Activated naive CD4-positive, alpha-beta T cell treated with anti-CD3 and anti-CD28 coated beads, Interleukin-2, amount 10 ng/mL, durations not matched to agents 7 days and 5 days (primary cell): ENCODE results near the gene TSHZ2.
"Not testable (repeated sequence)": the region's sequence is repeated elsewhere in the genome, so short reads cannot be mapped to it uniquely, and the experiment has no call there.

Source experiments
- CTCF ChIA-PET: fragments of 350-600 bp; sonication (Branson Sonifier 250); formaldehyde crosslinking; loops from one replicate; lab custom pipeline; 2021; ENCODE audit warnings: antibody characterized with exemption; lab: Charles Lee
- DNase-seq: peaks from one replicate; pipeline ENCODE4 v3.0.0-alpha.2; 2020
- H3K27ac Mint-ChIP-seq: one replicate; pipeline ENCODE4 v1.8.0; 2021; ENCODE audit warnings: mild to moderate bottlenecking, moderate library complexity, mixed read lengths
- H3K27me3 Mint-ChIP-seq: one replicate; pipeline ENCODE4 v1.8.0; 2021; ENCODE audit warnings: mild to moderate bottlenecking, mixed read lengths
- H3K36me3 Mint-ChIP-seq: one replicate; pipeline ENCODE4 v1.8.0; 2021; ENCODE audit warnings: mixed read lengths
- H3K4me1 Mint-ChIP-seq: one replicate; pipeline ENCODE4 v1.8.0; 2021; ENCODE audit warnings: mixed read lengths
- H3K4me3 Mint-ChIP-seq: one replicate; pipeline ENCODE4 v1.8.0; 2021; ENCODE audit warnings: mild to moderate bottlenecking, moderate library complexity, mixed read lengths
- H3K9me3 Mint-ChIP-seq: one replicate; pipeline ENCODE4 v1.8.0; 2021; ENCODE audit warnings: mixed read lengths

TSHZ2 gene

DNA sequence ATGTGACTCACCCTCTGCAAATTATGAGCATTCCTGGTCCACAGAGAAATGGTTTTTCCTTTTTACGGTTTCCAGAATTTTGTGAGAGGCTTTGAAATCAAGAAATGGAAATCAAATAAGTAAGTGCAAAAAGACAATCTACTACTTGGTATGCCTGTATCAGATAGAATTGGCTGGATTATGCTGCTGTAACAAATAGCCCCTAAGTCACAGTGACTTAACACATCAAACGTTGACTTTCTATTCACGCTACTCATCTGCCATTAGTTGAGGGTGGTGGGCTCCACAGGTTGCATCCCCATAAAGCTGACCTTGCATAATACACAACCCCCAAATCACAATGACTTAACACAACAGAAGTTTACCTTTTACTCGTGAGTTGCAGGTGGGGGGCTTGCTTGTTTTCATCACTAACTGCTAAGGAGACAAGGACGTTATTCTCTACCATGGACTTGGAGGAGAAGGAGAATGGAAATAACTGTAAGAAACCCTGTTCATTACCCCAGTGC, 44.4 kb downstream of the TSHZ2 start:
- Mint-ChIP-seq H3K27me3 (no peaks in the 10 kb centered on the region), H3K4me1 (peaks cover 36% of the 10 kb centered on the region), H3K27ac (no peak overlapping the region), H3K36me3 (peaks cover 33% of the 10 kb centered on the region), H3K9me3 (peaks cover 22% of the 10 kb centered on the region), H3K4me3 (no peak overlapping the region)
- DNase-seq, result no peak
- CTCF ChIA-PET, result no interaction called here

DNA sequence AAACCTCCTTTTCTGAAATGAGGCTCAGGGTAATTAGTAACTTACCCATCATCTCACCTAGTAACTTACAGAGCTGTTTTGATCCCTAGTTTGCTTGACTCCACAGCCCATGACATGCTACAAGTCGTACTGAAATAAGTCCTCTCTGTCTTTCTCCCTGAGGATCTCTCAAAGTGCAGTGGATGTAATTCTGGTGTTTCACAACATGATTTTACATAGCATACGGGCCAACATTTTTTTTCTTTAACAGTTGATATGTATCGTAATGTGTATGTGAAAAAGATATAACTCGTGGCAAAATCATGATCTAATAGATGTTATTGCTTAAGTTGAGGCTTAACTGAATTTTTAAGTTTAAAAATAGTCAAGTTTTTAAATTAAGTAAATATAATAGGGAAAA, 45.0 kb downstream of the TSHZ2 start:
- H3K27ac Mint-ChIP-seq, result no peak overlapping the region
- peaks cover 33% of the 10 kb centered on the region for H3K36me3 Mint-ChIP-seq
- H3K4me3 Mint-ChIP-seq, result no peak overlapping the region
- no peaks in the 10 kb centered on the region for H3K27me3 Mint-ChIP-seq
- DNase-seq, result no peak
- peaks cover 42% of the 10 kb centered on the region for H3K4me1 Mint-ChIP-seq
- CTCF ChIA-PET, result no interaction called here
- peaks cover 22% of the 10 kb centered on the region for H3K9me3 Mint-ChIP-seq

DNA sequence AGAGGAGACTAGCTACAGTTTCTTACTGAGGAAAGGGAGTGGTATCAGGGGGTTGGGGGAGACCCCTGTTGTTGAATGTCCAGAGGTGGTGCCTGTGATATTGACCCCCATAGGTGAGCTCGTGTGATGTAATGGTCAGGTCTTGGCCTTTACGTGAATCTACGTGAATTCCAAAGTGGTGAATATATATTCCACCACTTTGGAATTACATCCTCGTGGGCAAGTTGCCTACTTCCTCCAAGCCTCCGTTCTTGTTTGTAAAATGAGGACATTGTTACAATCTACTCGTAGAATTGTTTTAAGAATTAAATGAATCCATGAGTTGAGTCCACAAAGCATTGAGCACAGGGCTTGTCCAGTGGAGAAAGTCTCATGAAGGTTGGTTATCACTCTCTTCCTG, 47.3 kb downstream of the TSHZ2 start:
- peaks cover 23% of the 10 kb centered on the region for H3K36me3 Mint-ChIP-seq
- no peak for DNase-seq
- peaks cover 55% of the 10 kb centered on the region for H3K4me1 Mint-ChIP-seq
- H3K4me3 Mint-ChIP-seq, result no peak overlapping the region
- CTCF ChIA-PET, result interaction anchor here (0.8 to 2.0 kb wide), 2 partner anchors 17 to 61 kb away, joined by 3 to 5 read pairs; no protein-coding TSS in a partner anchor
- no peak overlapping the region for H3K27ac Mint-ChIP-seq
- no peaks in the 10 kb centered on the region for H3K27me3 Mint-ChIP-seq
- peaks cover 13% of the 10 kb centered on the region for H3K9me3 Mint-ChIP-seq

DNA sequence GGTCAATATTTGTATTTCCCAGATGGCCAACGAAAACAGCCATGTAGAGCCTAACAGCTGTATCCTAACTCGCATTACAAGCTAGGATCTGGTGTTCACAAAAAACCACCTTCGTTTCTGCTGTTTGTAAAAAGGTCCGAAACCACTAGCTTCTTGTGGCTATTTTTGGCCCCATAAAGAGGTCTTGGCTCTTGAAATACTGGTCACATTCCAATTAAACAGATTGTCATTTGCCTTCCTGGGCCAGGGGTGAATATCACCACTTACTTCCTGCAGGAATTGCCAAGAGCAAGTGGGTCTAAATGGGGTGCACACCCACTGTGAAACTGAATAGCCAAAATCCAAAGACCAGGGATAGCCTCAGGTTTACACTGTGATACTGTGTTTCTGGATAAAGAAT, 48.2 kb downstream of the TSHZ2 start:
- CTCF ChIA-PET, result interaction anchor here (0.6 to 1.2 kb wide), 3 partner anchors 16 to 708 kb away, joined by 3 to 4 read pairs (median 3); no protein-coding TSS in a partner anchor
- no peaks in the 10 kb centered on the region for H3K27me3 Mint-ChIP-seq
- H3K4me3 Mint-ChIP-seq, result no peak overlapping the region
- peaks cover 17% of the 10 kb centered on the region for H3K36me3 Mint-ChIP-seq
- H3K9me3 Mint-ChIP-seq, result peaks cover 6% of the 10 kb centered on the region
- H3K27ac Mint-ChIP-seq, result no peak overlapping the region
- peaks cover 60% of the 10 kb centered on the region for H3K4me1 Mint-ChIP-seq
- no peak for DNase-seq

DNA sequence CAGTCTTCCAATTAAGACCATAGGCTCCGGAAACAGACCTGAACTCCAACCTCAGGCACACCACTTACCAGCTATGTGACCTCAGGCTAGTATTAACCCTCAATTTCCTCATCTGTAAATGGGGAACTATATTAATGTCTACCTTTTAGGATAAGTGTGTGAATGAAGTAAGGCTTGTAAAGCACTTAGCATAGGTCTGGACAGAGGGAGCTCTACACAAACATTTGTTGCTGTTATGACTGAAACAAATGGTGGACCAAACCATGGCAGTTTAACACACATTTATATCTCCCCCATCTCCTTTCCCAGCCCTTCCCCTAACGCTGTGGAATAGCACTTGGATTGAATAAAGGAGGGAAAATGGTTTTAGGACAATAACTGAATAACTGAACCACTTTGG, 48.7 kb downstream of the TSHZ2 start:
- Mint-ChIP-seq H3K4me1 (peaks cover 63% of the 10 kb centered on the region), H3K27me3 (no peaks in the 10 kb centered on the region), H3K36me3 (peaks cover 15% of the 10 kb centered on the region), H3K9me3 (peaks cover 6% of the 10 kb centered on the region), H3K4me3 (no peak overlapping the region), H3K27ac (no peak overlapping the region)
- DNase-seq, result no peak
- CTCF ChIA-PET, result interaction anchor here (0.6 to 1.2 kb wide), 3 partner anchors 17 to 708 kb away, joined by 3 to 4 read pairs (median 3); no protein-coding TSS in a partner anchor

DNA sequence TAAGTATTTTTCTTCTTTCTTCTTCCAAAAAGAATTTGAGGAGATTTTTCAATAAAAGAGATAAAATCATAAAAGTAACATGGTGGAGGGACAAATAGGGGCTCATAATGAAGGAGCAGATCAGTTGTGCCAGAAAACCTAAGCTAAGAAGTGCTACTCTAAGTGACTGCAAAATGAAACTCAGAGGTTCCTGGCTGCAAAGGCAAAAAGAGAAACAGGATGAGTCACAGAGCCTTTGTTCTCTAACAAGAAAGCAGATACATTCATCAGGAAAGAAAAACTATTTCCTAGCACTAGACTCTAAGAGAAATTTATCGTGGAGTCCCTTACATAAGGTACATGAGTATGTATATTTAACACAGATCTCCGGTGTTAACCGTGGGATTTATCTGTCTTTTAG, 49.8 kb downstream of the TSHZ2 start:
- Mint-ChIP-seq H3K36me3 (peaks cover 8% of the 10 kb centered on the region), H3K27ac (peak overlapping the region; percentile 88), H3K27me3 (no peaks in the 10 kb centered on the region), H3K9me3 (peaks cover 2% of the 10 kb centered on the region), H3K4me1 (peaks cover 65% of the 10 kb centered on the region), H3K4me3 (peak overlapping the region; percentile 25)
- CTCF ChIA-PET, result interaction anchor here (0.8 to 1.0 kb wide), 4 partner anchors 9 to 194 kb away, joined by 3 to 4 read pairs (median 4); no protein-coding TSS in a partner anchor
- DNase-seq, result no peak

DNA sequence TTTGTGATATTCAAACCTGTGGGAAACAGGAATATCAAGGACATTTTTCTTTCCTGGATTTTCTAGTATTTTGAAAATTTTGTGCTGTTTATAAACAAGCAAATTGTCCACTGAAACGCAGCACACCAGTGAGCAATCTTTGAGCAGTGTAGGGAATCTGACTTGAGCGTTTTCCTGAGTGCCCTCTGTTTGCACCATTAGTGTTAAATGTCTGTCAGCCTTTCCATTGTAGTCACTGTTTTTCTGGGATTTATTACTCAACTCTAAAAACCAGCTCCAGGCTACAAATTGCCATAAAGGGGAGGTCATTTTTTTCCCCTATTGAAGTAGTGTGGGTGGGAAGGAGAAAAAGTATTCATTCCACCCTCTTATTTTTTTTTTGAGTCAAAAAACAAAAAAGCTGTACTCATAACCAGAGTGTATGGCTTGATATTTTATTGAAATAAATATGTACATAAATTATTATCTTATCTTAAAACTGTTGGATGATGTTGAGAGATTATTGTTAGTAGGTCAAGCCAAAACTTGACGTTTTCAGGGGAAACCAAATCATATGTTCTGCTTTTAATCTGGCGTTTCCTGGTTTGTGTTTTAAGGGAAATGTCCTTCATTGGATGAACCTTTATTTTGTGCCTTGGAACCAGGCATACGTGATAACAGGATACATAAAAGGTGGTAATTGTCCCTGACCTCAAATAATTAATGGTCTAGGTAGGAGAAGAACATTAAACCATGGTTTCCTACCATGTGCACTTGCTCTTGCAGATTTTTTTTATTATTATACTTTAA, 51.8 kb downstream of the TSHZ2 start:
- CTCF ChIA-PET, result interaction anchor here (0.8 kb wide), 1 partner anchor 21 kb away, joined by 4 read pairs; no protein-coding TSS in a partner anchor
- H3K27me3 Mint-ChIP-seq, result no peaks in the 10 kb centered on the region
- peaks cover 76% of the 10 kb centered on the region for H3K4me1 Mint-ChIP-seq
- H3K36me3 Mint-ChIP-seq, result peaks cover 9% of the 10 kb centered on the region
- no peak overlapping the region for H3K4me3 Mint-ChIP-seq
- DNase-seq, result no peak
- H3K27ac Mint-ChIP-seq, result no peak overlapping the region
- peaks cover 2% of the 10 kb centered on the region for H3K9me3 Mint-ChIP-seq

DNA sequence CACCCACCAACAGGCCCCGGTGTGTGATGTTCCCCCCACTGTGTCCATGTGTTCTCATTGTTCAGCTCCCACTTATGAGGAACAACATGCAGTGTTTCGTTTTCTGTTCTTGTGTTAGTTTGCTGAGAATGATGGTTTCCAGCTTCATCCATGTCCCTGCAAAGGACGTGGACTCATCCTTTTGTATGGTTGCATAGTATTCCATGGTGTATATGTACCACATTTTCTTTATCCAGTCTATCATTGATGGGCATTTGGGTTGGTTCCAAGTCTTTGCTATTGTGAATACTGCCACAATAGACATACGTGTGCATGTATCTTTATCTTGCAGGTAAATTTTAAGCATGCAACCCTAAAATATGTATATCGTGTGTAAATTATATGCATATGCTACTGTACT, 52.5 kb downstream of the TSHZ2 start:
- H3K36me3 Mint-ChIP-seq, H3K27me3 Mint-ChIP-seq, H3K9me3 Mint-ChIP-seq, DNase-seq, H3K4me3 Mint-ChIP-seq: not testable (repeated sequence)
- H3K4me1 Mint-ChIP-seq, result peaks cover 74% of the 10 kb centered on the region
- CTCF ChIA-PET, result interaction anchor here (1.4 kb wide), 1 partner anchor 10 kb away, joined by 3 read pairs; no protein-coding TSS in a partner anchor
- H3K27ac Mint-ChIP-seq, result peak overlapping the region; percentile 16

DNA sequence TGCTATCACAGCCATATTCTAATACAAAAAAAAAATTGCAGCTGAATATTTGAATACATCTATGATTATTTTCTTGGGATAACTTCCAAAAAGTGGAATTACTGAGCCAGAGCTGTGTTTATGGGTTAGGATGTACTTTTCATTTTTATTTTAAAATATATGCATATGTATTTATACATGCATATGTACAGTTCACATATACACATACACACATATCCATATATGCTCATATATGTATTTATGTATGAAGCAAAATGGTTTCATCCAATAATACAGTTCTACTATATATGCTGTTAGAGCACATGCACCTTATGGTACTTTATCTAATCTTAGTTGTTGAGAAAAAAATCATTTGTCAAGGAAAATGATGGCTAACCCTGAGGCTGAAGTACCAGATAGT, 54.9 kb downstream of the TSHZ2 start:
- no peak for DNase-seq
- Mint-ChIP-seq H3K27me3 (no peaks in the 10 kb centered on the region), H3K9me3 (no peaks in the 10 kb centered on the region), H3K27ac (no peak overlapping the region), H3K4me1 (peaks cover 63% of the 10 kb centered on the region), H3K4me3 (no peak overlapping the region), H3K36me3 (peaks cover 5% of the 10 kb centered on the region)
- CTCF ChIA-PET, result interaction anchor here (1.3 kb wide), 1 partner anchor 27 kb away, joined by 3 read pairs; no protein-coding TSS in a partner anchor

DNA sequence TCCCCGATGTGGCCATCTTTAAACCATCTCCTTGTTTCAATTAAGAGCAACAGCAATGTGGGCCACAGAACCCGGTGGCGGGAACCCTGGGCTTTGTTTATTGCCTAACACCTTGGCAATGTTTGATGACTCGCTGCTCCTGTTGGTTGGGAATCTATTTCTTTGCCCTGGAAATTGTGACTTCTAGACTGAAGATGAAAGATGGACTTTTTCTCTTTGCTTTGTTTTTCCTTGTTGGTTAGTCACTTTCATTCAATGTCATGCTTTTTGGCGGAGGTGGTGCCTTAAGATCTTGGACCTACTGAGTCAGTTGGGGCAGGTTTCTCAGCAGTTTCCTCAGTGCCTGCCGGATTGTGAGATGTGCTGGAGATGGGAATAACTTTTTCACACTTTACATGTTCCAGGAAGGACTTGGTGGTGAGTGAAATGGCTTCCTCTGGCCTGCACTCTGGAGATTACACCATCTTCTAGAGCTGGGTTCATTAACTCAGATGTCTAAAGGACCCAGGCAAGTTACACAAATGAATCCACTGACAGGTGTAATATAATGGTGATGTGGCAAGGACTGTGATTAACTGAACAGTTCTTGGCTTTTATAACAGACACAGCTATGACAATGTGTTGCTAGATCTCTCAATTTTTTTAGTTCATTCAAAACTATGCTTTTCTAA, 56.3 kb downstream of the TSHZ2 start:
- Mint-ChIP-seq H3K36me3 (peaks cover 5% of the 10 kb centered on the region), H3K4me3 (no peak overlapping the region), H3K27ac (no peak overlapping the region), H3K4me1 (peaks cover 49% of the 10 kb centered on the region), H3K27me3 (no peaks in the 10 kb centered on the region), H3K9me3 (no peaks in the 10 kb centered on the region)
- CTCF ChIA-PET, result interaction anchor here (0.8 to 2.6 kb wide), 2 partner anchors 280 to 716 kb away, joined by 3 to 12 read pairs; no protein-coding TSS in a partner anchor
- no peak for DNase-seq

DNA sequence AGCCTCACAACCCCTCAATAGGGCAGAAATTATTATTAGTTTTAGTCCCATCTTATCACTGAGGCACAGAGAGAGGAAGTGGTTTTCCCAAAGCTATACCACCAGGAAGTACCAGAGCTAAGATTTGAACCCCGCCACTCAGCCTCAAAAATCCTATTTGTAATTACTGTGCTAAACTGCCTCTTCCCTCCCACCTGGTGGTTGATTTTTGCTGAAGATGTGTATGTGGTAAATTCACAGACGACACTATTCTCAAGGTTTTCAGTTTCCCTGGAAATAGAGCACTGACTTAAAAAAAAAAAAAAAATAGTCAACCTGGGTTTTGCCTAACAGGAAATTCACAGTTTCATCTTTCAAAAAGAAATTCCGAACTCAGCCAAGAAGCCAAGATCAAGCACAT, 57.9 kb downstream of the TSHZ2 start:
- no peaks in the 10 kb centered on the region for H3K9me3 Mint-ChIP-seq

DNA sequence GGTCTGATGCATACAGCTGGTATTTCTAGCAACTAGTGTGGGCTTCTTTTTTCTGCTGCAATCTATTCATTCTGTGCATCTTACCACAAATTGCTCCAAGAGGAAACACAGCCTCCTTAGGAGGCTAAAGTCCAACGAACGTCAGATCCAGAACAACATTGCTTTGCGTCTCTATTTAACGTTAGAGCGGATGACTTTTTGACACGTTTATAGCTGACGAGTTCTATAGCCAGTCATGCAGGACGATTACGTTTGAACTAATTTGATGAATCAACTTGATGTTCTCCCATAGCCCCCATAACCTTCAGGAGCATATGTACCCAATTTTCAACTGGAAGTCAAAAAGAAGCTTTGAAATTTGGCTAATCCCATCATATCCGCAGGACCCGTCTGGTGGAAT, 59.9 kb downstream of the TSHZ2 start:
- CTCF ChIA-PET, result interaction anchor here (2.5 kb wide), 1 partner anchor 184 kb away, joined by 8 read pairs; no protein-coding TSS in a partner anchor
- peaks cover 5% of the 10 kb centered on the region for H3K36me3 Mint-ChIP-seq
- H3K4me1 Mint-ChIP-seq, result peaks cover 47% of the 10 kb centered on the region
- no peaks in the 10 kb centered on the region for H3K27me3 Mint-ChIP-seq
- H3K27ac Mint-ChIP-seq, result no peak overlapping the region
- H3K4me3 Mint-ChIP-seq, result no peak overlapping the region
- DNase-seq, result no peak
- no peaks in the 10 kb centered on the region for H3K9me3 Mint-ChIP-seq

More for the DNA sequence above, 57.9 kb downstream of the TSHZ2 start:
- peak overlapping the region; percentile 12 for H3K27ac Mint-ChIP-seq
- DNase-seq, result peak; percentile 29
- H3K4me3 Mint-ChIP-seq, result no peak overlapping the region
- H3K4me1 Mint-ChIP-seq, result peaks cover 48% of the 10 kb centered on the region
- peaks cover 5% of the 10 kb centered on the region for H3K36me3 Mint-ChIP-seq
- CTCF ChIA-PET, result interaction anchor here (0.7 to 2.6 kb wide), 7 partner anchors 17 to 740 kb away, joined by 3 to 12 read pairs (median 3); no protein-coding TSS in a partner anchor
- no peaks in the 10 kb centered on the region for H3K27me3 Mint-ChIP-seq

DNA sequence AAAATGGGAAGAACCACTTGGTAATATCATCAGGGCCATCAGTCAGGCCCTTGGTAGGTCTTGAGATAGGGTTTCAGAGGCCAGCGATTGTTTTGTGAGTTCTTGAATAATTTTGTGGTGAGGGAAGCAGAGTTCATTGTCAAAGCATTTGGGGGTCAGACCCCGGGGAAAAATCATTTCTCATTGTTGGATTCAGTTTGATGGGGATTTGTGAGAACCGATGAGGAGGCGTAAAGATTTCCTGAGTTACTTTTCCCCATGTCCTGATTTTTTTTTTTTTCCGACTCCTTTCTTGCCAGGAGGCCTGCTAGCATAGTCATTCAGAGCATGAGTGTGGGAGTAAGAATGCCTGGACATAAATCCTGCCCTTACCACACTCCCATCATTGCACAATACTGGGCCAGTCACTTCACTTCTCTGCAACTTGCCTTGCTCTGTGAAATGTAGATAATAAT, 60.3 kb downstream of the TSHZ2 start:
- Mint-ChIP-seq H3K9me3 (no peaks in the 10 kb centered on the region), H3K4me1 (peaks cover 44% of the 10 kb centered on the region), H3K36me3 (peaks cover 3% of the 10 kb centered on the region), H3K4me3 (no peak overlapping the region), H3K27me3 (no peaks in the 10 kb centered on the region), H3K27ac (no peak overlapping the region)
- CTCF ChIA-PET, result interaction anchor here (2.5 kb wide), 1 partner anchor 184 kb away, joined by 8 read pairs; no protein-coding TSS in a partner anchor
- no peak for DNase-seq

DNA sequence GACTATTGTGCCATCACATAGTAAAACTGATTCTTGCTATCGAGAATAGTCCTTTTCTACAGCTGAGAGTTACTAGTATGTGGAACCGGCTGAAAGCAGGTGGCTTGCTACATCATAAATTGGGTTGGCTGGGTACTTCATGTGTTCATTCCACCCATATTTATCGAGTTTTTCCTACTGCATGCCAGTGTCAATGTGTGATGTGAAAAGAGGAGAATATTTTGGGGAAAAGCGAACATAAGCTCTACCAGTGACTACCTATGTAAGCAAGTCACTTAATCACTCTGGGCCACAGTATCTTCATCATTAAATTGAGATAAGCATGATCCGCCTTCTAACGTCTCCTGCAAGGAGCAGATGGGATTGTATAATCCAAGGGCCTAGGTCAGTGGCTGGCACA, 61.0 kb downstream of the TSHZ2 start:
- peaks cover 3% of the 10 kb centered on the region for H3K36me3 Mint-ChIP-seq
- DNase-seq, result no peak
- H3K27me3 Mint-ChIP-seq, result no peaks in the 10 kb centered on the region
- CTCF ChIA-PET, result interaction anchor here (2.5 kb wide), 1 partner anchor 183 kb away, joined by 8 read pairs; no protein-coding TSS in a partner anchor
- no peaks in the 10 kb centered on the region for H3K9me3 Mint-ChIP-seq
- H3K4me1 Mint-ChIP-seq, result peaks cover 38% of the 10 kb centered on the region
- H3K4me3 Mint-ChIP-seq, result no peak overlapping the region
- H3K27ac Mint-ChIP-seq, result no peak overlapping the region
